Measurements from ENCODE around the gene CMAS.
"Not testable (repeated sequence)": the region's sequence is repeated elsewhere in the genome, so short reads cannot be mapped to it uniquely, and the experiment has no call there.

CMAS gene

DNA sequence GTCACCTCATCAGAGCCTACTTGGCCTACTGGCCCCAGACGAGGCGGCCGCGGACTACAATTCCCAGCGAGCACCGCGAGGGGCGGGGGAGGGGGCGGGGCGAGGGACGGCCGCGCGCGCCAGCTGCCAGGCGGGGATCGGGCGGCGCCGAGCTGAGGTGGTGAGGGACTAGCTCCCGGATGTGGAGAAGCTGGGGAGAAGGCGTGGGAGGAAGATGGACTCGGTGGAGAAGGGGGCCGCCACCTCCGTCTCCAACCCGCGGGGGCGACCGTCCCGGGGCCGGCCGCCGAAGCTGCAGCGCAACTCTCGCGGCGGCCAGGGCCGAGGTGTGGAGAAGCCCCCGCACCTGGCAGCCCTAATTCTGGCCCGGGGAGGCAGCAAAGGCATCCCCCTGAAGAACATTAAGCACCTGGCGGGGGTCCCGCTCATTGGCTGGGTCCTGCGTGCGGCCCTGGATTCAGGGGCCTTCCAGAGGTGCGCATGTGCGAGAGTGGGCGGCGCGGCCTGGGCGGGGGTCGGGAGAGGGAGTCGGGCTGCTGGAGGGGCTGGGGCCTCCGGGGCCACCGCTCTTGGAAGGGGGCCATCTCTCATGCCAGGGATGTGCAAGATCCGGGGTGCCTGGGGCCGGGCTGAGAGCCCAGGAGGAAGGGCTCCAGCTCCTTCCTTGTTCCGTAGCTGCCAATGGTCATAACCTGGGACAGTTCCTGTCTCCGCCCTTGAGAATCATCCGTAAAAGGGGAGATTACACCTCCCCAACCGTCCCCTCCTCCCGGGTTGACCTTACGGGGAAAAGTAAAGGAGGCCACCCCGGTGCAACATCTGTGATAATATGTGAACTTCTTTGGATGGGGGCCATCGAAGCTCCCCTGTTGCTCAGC, at the start of gene CMAS:
CMAS (plus strand) TSS at position 129 of the 878 bp plus-strand sequence; CDS start at position 215, 86 bp downstream.
- no peaks in the 10 kb centered on the region for H3K27me3 ChIP-seq (ENCODE audit: insufficient read depth, low read length)
- peaks cover 7% of the 10 kb centered on the region; the same call in 1 of the 2 replicates for H3K36me3 ChIP-seq (ENCODE audit: insufficient read depth, low read length)
- H3K27ac ChIP-seq (ENCODE audit: low read depth, low read length) = peak within 1 kb of the TSS; percentile 61
- H2AFZ ChIP-seq (ENCODE audit: low read length, unreplicated experiment) = peak within 1 kb of the TSS; percentile 94
- peaks cover 25% of the 10 kb centered on the region for H3K4me1 ChIP-seq (ENCODE audit: control insufficient read depth, insufficient read depth, low read length, unreplicated experiment)
- peaks cover 49% of the 10 kb centered on the region for H3K79me2 ChIP-seq (ENCODE audit: control insufficient read depth, insufficient read depth, low read length, unreplicated experiment)
- H3K4me3 ChIP-seq (ENCODE audit: low read depth, low read length) = peak within 1 kb of the TSS; percentile 96

DNA sequence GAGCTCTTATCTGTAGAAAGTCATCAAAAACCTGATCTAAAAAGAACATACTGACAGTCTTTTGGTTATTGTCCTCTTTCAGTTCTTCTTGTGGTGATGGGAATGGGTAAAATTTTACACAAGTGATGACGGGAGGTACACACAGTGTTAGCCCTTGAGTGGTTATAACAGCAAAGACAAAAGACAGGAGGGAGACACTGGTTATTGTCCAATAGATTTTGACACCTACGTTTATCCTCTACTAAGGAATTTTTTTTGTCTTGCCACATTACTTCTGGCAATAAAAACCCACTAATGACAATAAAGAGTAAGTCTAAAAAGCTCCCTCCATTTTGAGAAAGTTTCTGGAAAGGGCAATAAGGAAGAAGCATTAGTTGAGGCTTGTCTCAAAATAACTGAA, 47.7 kb upstream of the CMAS start:
- no peaks in the 10 kb centered on the region for H3K27me3 ChIP-seq (ENCODE audit: insufficient read depth, low read length)
- H2AFZ ChIP-seq (ENCODE audit: low read length, unreplicated experiment) = no peak overlapping the region

GRCh38 chr12:21998782-21999181, 47.2 kb upstream of the CMAS start:
- no peaks in the 10 kb centered on the region for H3K27me3 ChIP-seq (ENCODE audit: insufficient read depth, low read length)
- H3K79me2 ChIP-seq (ENCODE audit: control insufficient read depth, insufficient read depth, low read length, unreplicated experiment) = no peaks in the 10 kb centered on the region
- H2AFZ ChIP-seq (ENCODE audit: low read length, unreplicated experiment) = no peak overlapping the region
- H3K36me3 ChIP-seq (ENCODE audit: insufficient read depth, low read length) = no peaks in the 10 kb centered on the region
- H3K4me1 ChIP-seq (ENCODE audit: control insufficient read depth, insufficient read depth, low read length, unreplicated experiment) = no peaks in the 10 kb centered on the region
- H3K4me3 ChIP-seq (ENCODE audit: low read depth, low read length) = no peak overlapping the region
- no peak overlapping the region for H3K27ac ChIP-seq (ENCODE audit: low read depth, low read length)

More for the DNA sequence above, 47.7 kb upstream of the CMAS start:
- Histone ChIP-seq H3K4me3 (ENCODE audit: low read depth, low read length) (no peak overlapping the region), H3K79me2 (ENCODE audit: control insufficient read depth, insufficient read depth, low read length, unreplicated experiment) (no peaks in the 10 kb centered on the region), H3K4me1 (ENCODE audit: control insufficient read depth, insufficient read depth, low read length, unreplicated experiment) (no peaks in the 10 kb centered on the region), H3K36me3 (ENCODE audit: insufficient read depth, low read length) (no peaks in the 10 kb centered on the region), H3K27ac (ENCODE audit: low read depth, low read length) (no peak overlapping the region)

DNA sequence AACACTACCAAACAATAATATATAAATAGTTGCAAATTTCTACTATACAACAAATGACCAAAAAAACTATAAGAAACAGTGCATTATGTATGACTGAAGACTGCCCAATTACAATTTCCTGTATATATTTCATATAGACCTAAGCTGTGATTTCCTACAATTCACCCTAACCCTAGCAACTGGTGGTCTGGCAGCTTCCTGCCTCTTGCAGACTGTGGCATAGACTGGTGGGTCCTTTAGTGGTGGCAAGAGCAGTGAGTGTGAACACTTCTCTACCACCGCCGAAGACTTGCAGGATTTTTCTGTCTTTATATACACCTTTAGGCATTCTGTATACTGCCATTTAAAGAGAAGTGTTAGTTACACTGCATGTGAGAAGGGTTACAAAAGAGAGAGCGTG, 43.6 kb upstream of the CMAS start:
- Histone ChIP-seq H3K79me2 (ENCODE audit: control insufficient read depth, insufficient read depth, low read length, unreplicated experiment) (no peaks in the 10 kb centered on the region), H2AFZ (ENCODE audit: low read length, unreplicated experiment) (no peak overlapping the region), H3K27ac (ENCODE audit: low read depth, low read length) (no peak overlapping the region), H3K36me3 (ENCODE audit: insufficient read depth, low read length) (no peaks in the 10 kb centered on the region), H3K4me3 (ENCODE audit: low read depth, low read length) (no peak overlapping the region), H3K27me3 (ENCODE audit: insufficient read depth, low read length) (no peaks in the 10 kb centered on the region), H3K4me1 (ENCODE audit: control insufficient read depth, insufficient read depth, low read length, unreplicated experiment) (no peaks in the 10 kb centered on the region)

- not testable (repeated sequence) for H3K27me3 ChIP-seq (ENCODE audit: insufficient read depth, low read length); H3K4me1 ChIP-seq (ENCODE audit: control insufficient read depth, insufficient read depth, low read length, unreplicated experiment); H3K4me3 ChIP-seq (ENCODE audit: low read depth, low read length); H3K79me2 ChIP-seq (ENCODE audit: control insufficient read depth, insufficient read depth, low read length, unreplicated experiment); H3K27ac ChIP-seq (ENCODE audit: low read depth, low read length); H3K36me3 ChIP-seq (ENCODE audit: insufficient read depth, low read length); H2AFZ ChIP-seq (ENCODE audit: low read length, unreplicated experiment)
These were observed 38.2 kb upstream of the CMAS start for GRCh38 chr12:22007794-22008193.

DNA sequence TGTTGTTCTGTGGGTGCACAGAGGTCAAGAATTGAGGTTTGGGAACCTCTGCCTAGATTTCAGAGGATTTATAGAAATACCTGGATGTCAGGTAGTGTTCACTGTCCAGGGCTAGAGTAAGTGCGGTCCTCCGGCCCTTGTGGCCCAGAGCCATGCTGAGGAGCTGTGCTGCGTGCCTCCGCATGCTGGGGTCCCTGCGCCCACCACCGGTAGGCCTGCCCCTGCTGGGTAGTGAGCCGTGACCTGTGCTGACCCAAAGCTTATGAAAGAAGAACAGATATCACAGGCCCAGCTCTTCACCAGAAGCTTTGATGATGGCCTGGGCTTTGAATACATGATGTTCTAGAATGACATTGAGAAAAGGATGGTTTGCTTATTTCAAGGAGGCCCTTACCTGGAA, 37.8 kb upstream of the CMAS start:
- H2AFZ ChIP-seq (ENCODE audit: low read length, unreplicated experiment) = no peak overlapping the region
- H3K4me1 ChIP-seq (ENCODE audit: control insufficient read depth, insufficient read depth, low read length, unreplicated experiment) = no peaks in the 10 kb centered on the region
- no peak overlapping the region for H3K27ac ChIP-seq (ENCODE audit: low read depth, low read length)
- H3K79me2 ChIP-seq (ENCODE audit: control insufficient read depth, insufficient read depth, low read length, unreplicated experiment) = no peaks in the 10 kb centered on the region
- H3K4me3 ChIP-seq (ENCODE audit: low read depth, low read length) = no peak overlapping the region
- H3K36me3 ChIP-seq (ENCODE audit: insufficient read depth, low read length) = no peaks in the 10 kb centered on the region
- H3K27me3 ChIP-seq (ENCODE audit: insufficient read depth, low read length) = no peaks in the 10 kb centered on the region

DNA sequence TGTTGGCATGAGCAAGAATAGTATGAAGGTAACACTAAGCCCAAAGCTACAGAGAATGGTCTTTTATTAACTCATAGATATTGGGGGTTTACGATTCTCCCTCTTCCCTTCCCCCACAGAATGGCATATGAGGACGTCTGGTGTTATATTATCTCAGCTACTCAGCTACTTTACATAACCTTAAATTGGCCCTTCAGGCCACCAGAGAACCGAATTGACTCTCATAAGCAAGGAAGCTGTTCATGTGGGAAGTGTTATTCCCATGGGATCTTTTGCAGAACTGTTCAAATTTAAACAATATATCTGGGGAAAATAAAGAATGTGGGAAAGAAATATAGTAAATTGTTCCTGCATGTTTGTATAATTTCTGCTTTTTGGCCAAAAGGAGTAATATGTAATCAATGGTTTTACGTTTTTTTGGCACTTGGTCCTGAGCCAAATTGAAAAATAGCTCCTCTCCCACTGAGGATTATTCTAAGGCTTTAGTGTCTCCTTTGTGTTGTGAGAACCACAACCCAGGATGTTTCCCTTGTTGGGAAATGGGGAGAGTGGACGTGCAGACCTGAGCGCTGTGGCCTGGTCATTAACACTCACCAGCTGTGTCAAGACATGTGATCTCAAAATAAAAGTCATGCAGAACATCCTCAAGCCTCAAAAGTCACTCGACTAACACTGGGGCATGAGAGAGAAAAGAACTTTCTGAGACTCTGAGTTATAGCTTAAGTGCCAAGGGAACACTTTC, 31.8 kb upstream of the CMAS start:
- Histone ChIP-seq H3K27me3 (ENCODE audit: insufficient read depth, low read length) (no peaks in the 10 kb centered on the region), H3K4me1 (ENCODE audit: control insufficient read depth, insufficient read depth, low read length, unreplicated experiment) (no peaks in the 10 kb centered on the region), H3K79me2 (ENCODE audit: control insufficient read depth, insufficient read depth, low read length, unreplicated experiment) (no peaks in the 10 kb centered on the region), H3K36me3 (ENCODE audit: insufficient read depth, low read length) (no peaks in the 10 kb centered on the region), H2AFZ (ENCODE audit: low read length, unreplicated experiment) (no peak overlapping the region), H3K27ac (ENCODE audit: low read depth, low read length) (no peak overlapping the region), H3K4me3 (ENCODE audit: low read depth, low read length) (no peak overlapping the region)

- Histone ChIP-seq H3K4me1 (ENCODE audit: control insufficient read depth, insufficient read depth, low read length, unreplicated experiment) (no peaks in the 10 kb centered on the region), H3K27me3 (ENCODE audit: insufficient read depth, low read length) (no peaks in the 10 kb centered on the region), H3K79me2 (ENCODE audit: control insufficient read depth, insufficient read depth, low read length, unreplicated experiment) (no peaks in the 10 kb centered on the region), H3K27ac (ENCODE audit: low read depth, low read length) (no peak overlapping the region), H2AFZ (ENCODE audit: low read length, unreplicated experiment) (no peak overlapping the region), H3K4me3 (ENCODE audit: low read depth, low read length) (no peak overlapping the region), H3K36me3 (ENCODE audit: insufficient read depth, low read length) (no peaks in the 10 kb centered on the region)
These were observed 31.3 kb upstream of the CMAS start for GRCh38 chr12:22014783-22015144.

- H3K36me3 ChIP-seq (ENCODE audit: insufficient read depth, low read length) = no peaks in the 10 kb centered on the region
- H3K27ac ChIP-seq (ENCODE audit: low read depth, low read length) = no peak overlapping the region
- no peak overlapping the region for H3K4me3 ChIP-seq (ENCODE audit: low read depth, low read length)
- H3K79me2 ChIP-seq (ENCODE audit: control insufficient read depth, insufficient read depth, low read length, unreplicated experiment) = no peaks in the 10 kb centered on the region
- H3K4me1 ChIP-seq (ENCODE audit: control insufficient read depth, insufficient read depth, low read length, unreplicated experiment) = peaks cover 6% of the 10 kb centered on the region
- H3K27me3 ChIP-seq (ENCODE audit: insufficient read depth, low read length) = no peaks in the 10 kb centered on the region
- no peak overlapping the region for H2AFZ ChIP-seq (ENCODE audit: low read length, unreplicated experiment)
These were observed 29.0 kb upstream of the CMAS start for GRCh38 chr12:22016982-22017381.

DNA sequence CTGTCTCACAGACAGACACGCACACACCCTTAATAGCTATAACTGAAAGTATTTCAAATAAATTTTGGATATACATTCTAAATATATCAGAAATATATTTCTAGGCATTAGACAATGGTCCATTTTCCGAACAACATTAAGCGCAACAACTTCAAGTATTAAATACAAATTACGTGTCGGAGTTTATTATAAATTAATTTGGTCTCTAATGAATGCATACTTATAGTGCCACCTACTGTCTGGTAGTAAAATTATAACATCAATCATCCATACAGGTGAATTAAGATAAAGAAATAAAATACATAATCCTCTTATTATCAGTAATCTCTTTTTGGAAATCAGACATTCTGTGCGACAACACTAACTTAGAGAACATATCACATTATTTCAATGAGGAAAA, 27.2 kb upstream of the CMAS start:
- Histone ChIP-seq H2AFZ (ENCODE audit: low read length, unreplicated experiment) (no peak overlapping the region), H3K27ac (ENCODE audit: low read depth, low read length) (no peak overlapping the region), H3K27me3 (ENCODE audit: insufficient read depth, low read length) (no peaks in the 10 kb centered on the region), H3K36me3 (ENCODE audit: insufficient read depth, low read length) (no peaks in the 10 kb centered on the region), H3K4me3 (ENCODE audit: low read depth, low read length) (no peak overlapping the region), H3K4me1 (ENCODE audit: control insufficient read depth, insufficient read depth, low read length, unreplicated experiment) (peaks cover 6% of the 10 kb centered on the region), H3K79me2 (ENCODE audit: control insufficient read depth, insufficient read depth, low read length, unreplicated experiment) (no peaks in the 10 kb centered on the region)

DNA sequence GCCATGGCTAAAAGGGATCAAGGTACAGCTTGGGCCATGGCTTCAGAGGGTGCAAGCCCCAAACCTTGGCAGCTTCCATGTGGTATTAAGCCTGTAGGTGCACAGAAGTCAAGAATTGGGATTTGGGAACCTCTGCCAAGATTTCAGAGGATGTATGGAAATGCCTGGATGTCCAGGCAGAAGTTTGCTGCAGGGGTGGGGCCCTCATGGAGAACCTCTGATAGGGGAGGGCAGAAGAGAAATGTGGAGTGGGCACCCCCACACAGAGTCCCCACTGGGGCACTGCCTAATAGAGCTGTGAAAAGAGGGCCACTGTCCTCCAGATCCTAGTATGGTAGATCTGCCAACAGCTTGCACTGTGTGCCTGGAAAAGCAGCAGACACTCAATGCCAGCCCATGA, 22.5 kb upstream of the CMAS start:
- H3K79me2 ChIP-seq (ENCODE audit: control insufficient read depth, insufficient read depth, low read length, unreplicated experiment); H2AFZ ChIP-seq (ENCODE audit: low read length, unreplicated experiment); H3K27me3 ChIP-seq (ENCODE audit: insufficient read depth, low read length); H3K4me1 ChIP-seq (ENCODE audit: control insufficient read depth, insufficient read depth, low read length, unreplicated experiment); H3K4me3 ChIP-seq (ENCODE audit: low read depth, low read length); H3K27ac ChIP-seq (ENCODE audit: low read depth, low read length); H3K36me3 ChIP-seq (ENCODE audit: insufficient read depth, low read length): not testable (repeated sequence)
